Gastrocnemius medialis (tissue), 4 donors: ENCODE data around the gene GRID2.

Experiments
- POLR2A ChIP-seq, 2 donors: fragments of 450-650 bp; IDR thresholded peaks; one replicate each; pipeline ENCODE4 v1.6.1; 2017; ENCODE audit warnings: antibody characterized with exemption in 2 of 2, mild to moderate bottlenecking in 2 of 2, moderate library complexity in 2 of 2
- TF ChIP-seq, protein P1 (sequence below), 5 experiments: fragments of 450-650 bp in 3 of 5; fragments of 200-600 bp in 2 of 5; sonication (generic) in 2 of 5; IDR thresholded peaks in 4 of 5; conservative IDR thresholded peaks in 1 of 5; 1 replicate in 4 of 5; 2 replicates in 1 of 5; pipeline ENCODE4 v1.5.1; 2016 to 2019; ENCODE audit warnings: antibody characterized with exemption in 5 of 5, mild to moderate bottlenecking in 3 of 5, moderate library complexity in 3 of 5

GRCh38 chr4:93747220-93747619, 1443.5 kb downstream of the GRID2 start:
- TF ChIP-seq, protein P1, sequence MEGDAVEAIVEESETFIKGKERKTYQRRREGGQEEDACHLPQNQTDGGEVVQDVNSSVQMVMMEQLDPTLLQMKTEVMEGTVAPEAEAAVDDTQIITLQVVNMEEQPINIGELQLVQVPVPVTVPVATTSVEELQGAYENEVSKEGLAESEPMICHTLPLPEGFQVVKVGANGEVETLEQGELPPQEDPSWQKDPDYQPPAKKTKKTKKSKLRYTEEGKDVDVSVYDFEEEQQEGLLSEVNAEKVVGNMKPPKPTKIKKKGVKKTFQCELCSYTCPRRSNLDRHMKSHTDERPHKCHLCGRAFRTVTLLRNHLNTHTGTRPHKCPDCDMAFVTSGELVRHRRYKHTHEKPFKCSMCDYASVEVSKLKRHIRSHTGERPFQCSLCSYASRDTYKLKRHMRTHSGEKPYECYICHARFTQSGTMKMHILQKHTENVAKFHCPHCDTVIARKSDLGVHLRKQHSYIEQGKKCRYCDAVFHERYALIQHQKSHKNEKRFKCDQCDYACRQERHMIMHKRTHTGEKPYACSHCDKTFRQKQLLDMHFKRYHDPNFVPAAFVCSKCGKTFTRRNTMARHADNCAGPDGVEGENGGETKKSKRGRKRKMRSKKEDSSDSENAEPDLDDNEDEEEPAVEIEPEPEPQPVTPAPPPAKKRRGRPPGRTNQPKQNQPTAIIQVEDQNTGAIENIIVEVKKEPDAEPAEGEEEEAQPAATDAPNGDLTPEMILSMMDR (IDR thresholded peaks at IDR 0.05 in 4 of 5, conservative IDR thresholded peaks at IDR 0.05 in 1 of 5), result no peak
- TF ChIP-seq POLR2A (IDR thresholded peaks at IDR 0.05), result no peak
